ENCODE data around the gene YIPF1. TPM values are rescaled to one million over a fixed set of nuclear protein-coding genes. Genes with fewer than 3 reads are reported as not detected.

Gene YIPF1
- total RNA-seq, 4 donors from 2014 or later = 17.8 to 31.2 (median 24.4) TPM

- TF ChIP-seq POLR2A (IDR thresholded peaks at IDR 0.05) = no peak
- TF ChIP-seq CTCF (IDR thresholded peaks at IDR 0.05) = peak; percentile 46 to 63 (median 57)
- peaks cover 0 to 93% (median 10%) of the 10 kb centered on the region in 3 donors for H3K36me3 ChIP-seq
- no peak for DNase-seq (ENCODE audit: low spot score in 2 of 2)
- no peak overlapping the region for H3K27ac ChIP-seq
- no peaks in the 10 kb centered on the region for H3K4me1 ChIP-seq
- no peaks in the 10 kb centered on the region for H3K27me3 ChIP-seq
- no peak overlapping the region for H3K4me3 ChIP-seq
- no peaks in the 10 kb centered on the region for H3K9me3 ChIP-seq
Measured at GRCh38 chr1:53860967-53861411, 28.6 kb downstream of the YIPF1 start.

GRCh38 chr1:53851571-53852285 is 37.9 kb downstream of the YIPF1 start:
- 83 to 91% methylated on average over 9 of the region's 9 CpGs for WGBS, 2 donors
- TF ChIP-seq CTCF (IDR thresholded peaks at IDR 0.05) (no peak), EP300 (IDR thresholded peaks at IDR 0.05) (no peak), POLR2A (IDR thresholded peaks at IDR 0.05) (no peak)
- H3K4me1 ChIP-seq = no peaks in the 10 kb centered on the region

GRCh38 chr1:53850082-53850673 is 39.4 kb downstream of the YIPF1 start:
- H3K36me3 ChIP-seq = peaks cover 0 to 51% (median 0%) of the 10 kb centered on the region in 3 donors
- no peak for DNase-seq (ENCODE audit: low spot score in 2 of 2)
- no peak overlapping the region for H3K27ac ChIP-seq
- no peak overlapping the region for H3K4me3 ChIP-seq
- WGBS, 2 donors = 54 to 69% methylated on average over 7 of the region's 7 CpGs
- H3K9me3 ChIP-seq = no peaks in the 10 kb centered on the region
- H3K4me1 ChIP-seq = no peaks in the 10 kb centered on the region
- H3K27me3 ChIP-seq = no peaks in the 10 kb centered on the region
- TF ChIP-seq CTCF (IDR thresholded peaks at IDR 0.05) (no peak), EP300 (IDR thresholded peaks at IDR 0.05) (no peak), POLR2A (IDR thresholded peaks at IDR 0.05) (no peak)

More at GRCh38 chr1:53851571-53852285, 37.9 kb downstream of the YIPF1 start:
- peaks cover 0 to 67% (median 0%) of the 10 kb centered on the region in 3 donors for H3K36me3 ChIP-seq
- H3K4me3 ChIP-seq = no peak overlapping the region
- H3K9me3 ChIP-seq = no peaks in the 10 kb centered on the region
- no peak overlapping the region for H3K27ac ChIP-seq
- H3K27me3 ChIP-seq = no peaks in the 10 kb centered on the region
- DNase-seq (ENCODE audit: low spot score in 2 of 2) = no peak

- WGBS, 2 donors = 84 to 92% methylated on average over 6 of the region's 6 CpGs
Measured at GRCh38 chr1:53847980-53848379, 41.6 kb downstream of the YIPF1 start.

More at GRCh38 chr1:53847980-53848379, 41.6 kb downstream of the YIPF1 start:
- peaks cover 0 to 5% (median 0%) of the 10 kb centered on the region in 4 donors for H3K9me3 ChIP-seq
- TF ChIP-seq EP300 (IDR thresholded peaks at IDR 0.05) (no peak), CTCF (IDR thresholded peaks at IDR 0.05) (no peak), POLR2A (IDR thresholded peaks at IDR 0.05) (no peak)
- H3K4me1 ChIP-seq = no peaks in the 10 kb centered on the region
- H3K27ac ChIP-seq = no peak overlapping the region
- no peak overlapping the region for H3K4me3 ChIP-seq
- H3K36me3 ChIP-seq = peaks cover 0 to 29% (median 0%) of the 10 kb centered on the region in 3 donors
- no peak for DNase-seq (ENCODE audit: low spot score in 2 of 2)
- no peaks in the 10 kb centered on the region for H3K27me3 ChIP-seq

Data from tibial nerve (tissue), 4 donors.